GM23338 (cell line): ENCODE results near the gene MAP2K7. TPM values are rescaled to one million over a fixed set of nuclear protein-coding genes. Genes with fewer than 3 reads are reported as not detected.
A peak's percentile ranks its signal among the peaks of the same experiment; 100 is the strongest.

Experiments used
- ATAC-seq: fragments of 200-7000 bp; cut with Tn5 transposase; 3 replicates; pipeline ENCODE4 v1.9.1; 2020
- DNase-seq: peaks from one replicate; pipeline ENCODE4 v3.0.0-alpha.2; 2015; ENCODE audit warnings: low spot score
- H2AFZ ChIP-seq: fragments of 200-600 bp; sonication (generic); 2 replicates; pipeline ENCODE4 v1.8.0; 2016; ENCODE audit warnings: antibody characterized with exemption, mild to moderate bottlenecking, moderate library complexity
- H3F3A ChIP-seq: fragments of 200-600 bp; sonication (generic); replicated peaks from 2 replicates; pipeline ENCODE4 v1.8.0; 2017; ENCODE audit warnings: antibody characterized with exemption, mixed run types, low read depth
- H3K27ac ChIP-seq: fragments of 200-600 bp; sonication (generic); 2 replicates; pipeline ENCODE4 v1.6.1; 2016; ENCODE audit warnings: low read depth
- H3K27me3 ChIP-seq: fragments of 200-600 bp; sonication (generic); 2 replicates; pipeline ENCODE4 v1.8.0; 2016; ENCODE audit warnings: mild to moderate bottlenecking, mixed run types, moderate library complexity; ENCODE audit not compliant: insufficient read depth
- H3K36me3 ChIP-seq: fragments of 200-600 bp; sonication (generic); 2 replicates; pipeline ENCODE4 v1.8.0; 2016; ENCODE audit warnings: mild to moderate bottlenecking; ENCODE audit not compliant: insufficient read depth
- H3K4me1 ChIP-seq: fragments of 200-600 bp; sonication (generic); 2 replicates; pipeline ENCODE4 v1.8.0; 2016; ENCODE audit warnings: mild to moderate bottlenecking, moderate library complexity; ENCODE audit not compliant: insufficient read depth
- H3K4me2 ChIP-seq: fragments of 200-600 bp; sonication (generic); 2 replicates; pipeline ENCODE4 v1.7.1; 2017; ENCODE audit warnings: mixed run types
- H3K4me3 ChIP-seq: fragments of 200-600 bp; sonication (generic); 2 replicates; pipeline ENCODE4 v1.6.1; 2016; ENCODE audit warnings: mixed run types
- H3K79me2 ChIP-seq: fragments of 200-600 bp; sonication (generic); replicated peaks from 2 replicates; pipeline ENCODE4 v1.8.0; 2017; ENCODE audit warnings: mild to moderate bottlenecking; ENCODE audit not compliant: insufficient read depth
- H3K9me2 ChIP-seq: fragments of 200-600 bp; sonication (generic); 2 replicates; pipeline ENCODE4 v1.8.0; 2017; ENCODE audit not compliant: insufficient read depth
- H4K20me1 ChIP-seq: fragments of 200-600 bp; sonication (generic); replicated peaks from 2 replicates; pipeline ENCODE4 v1.8.0; 2017; ENCODE audit warnings: mild to moderate bottlenecking; ENCODE audit not compliant: insufficient read depth
- H3K27ac Mint-ChIP-seq: 2 replicates; pipeline ENCODE4 v1.8.0; 2020; ENCODE audit warnings: inconsistent platforms, mild to moderate bottlenecking, moderate library complexity, mixed read lengths
- H3K27me3 Mint-ChIP-seq: 3 replicates; pipeline ENCODE4 v1.8.0; 2022; ENCODE audit warnings: low read depth, mild to moderate bottlenecking, moderate library complexity, mixed read lengths, inconsistent platforms; ENCODE audit not compliant: insufficient read depth, poor library complexity
- H3K36me3 Mint-ChIP-seq: 3 replicates; pipeline ENCODE4 v1.8.0; 2021; ENCODE audit warnings: low read depth, mild to moderate bottlenecking, inconsistent platforms, moderate library complexity, mixed read lengths
- H3K4me1 Mint-ChIP-seq: 3 replicates; pipeline ENCODE4 v1.8.0; 2020; ENCODE audit warnings: mild to moderate bottlenecking, inconsistent platforms, mixed read lengths
- H3K4me3 Mint-ChIP-seq: 3 replicates; pipeline ENCODE4 v1.8.0; 2021; ENCODE audit warnings: moderate library complexity, mild to moderate bottlenecking, inconsistent platforms, mixed read lengths
- H3K9me3 Mint-ChIP-seq: 3 replicates; pipeline ENCODE4 v1.8.0; 2020; ENCODE audit warnings: moderate library complexity, mild to moderate bottlenecking, inconsistent platforms, mixed read lengths
- CTCF ChIP-seq, 2 experiments: fragments of 200-600 bp in 1 of 2; sonication (generic) in 1 of 2; conservative IDR thresholded peaks; 2 replicates each; pipeline versions ENCODE4 v1.5.1 to v1.6.1; 2016 to 2017; ENCODE audit warnings: antibody characterized with exemption in 2 of 2, low read depth in 2 of 2, mild to moderate bottlenecking in 2 of 2, moderate library complexity in 1 of 2
- ETS1 ChIP-seq: IDR thresholded peaks from 2 replicates; pipeline ENCODE4 v1.6.1; 2016; ENCODE audit warnings: antibody characterized with exemption
- EZH2 ChIP-seq: fragments of 200-600 bp; sonication (generic); IDR thresholded peaks from one replicate; pipeline ENCODE4 v1.8.0; 2017; ENCODE audit warnings: antibody characterized with exemption, mild to moderate bottlenecking, low read depth; ENCODE audit not compliant: unreplicated experiment
- EZH2phosphoT487 ChIP-seq: fragments of 200-600 bp; sonication (generic); IDR thresholded peaks from one replicate; pipeline ENCODE4 v1.8.1; 2018; ENCODE audit warnings: antibody characterized with exemption; ENCODE audit not compliant: unreplicated experiment
- JUNB ChIP-seq: IDR thresholded peaks from one replicate; pipeline ENCODE4 v1.6.1; 2016; ENCODE audit warnings: antibody characterized with exemption; ENCODE audit not compliant: unreplicated experiment
- NANOG ChIP-seq: IDR thresholded peaks from 2 replicates; pipeline ENCODE4 v1.6.1; 2016; ENCODE audit warnings: antibody characterized with exemption, borderline replicate concordance
- POLR2AphosphoS5 ChIP-seq: IDR thresholded peaks from 2 replicates; pipeline ENCODE4 v1.6.1; 2016; ENCODE audit warnings: antibody characterized with exemption, low read depth
- REST ChIP-seq: IDR thresholded peaks from one replicate; pipeline ENCODE4 v1.6.1; 2018; ENCODE audit warnings: antibody characterized with exemption; ENCODE audit not compliant: unreplicated experiment
- STAT1 ChIP-seq: IDR thresholded peaks from one replicate; pipeline ENCODE4 v1.6.1; 2016; ENCODE audit warnings: antibody characterized with exemption; ENCODE audit not compliant: unreplicated experiment
- ZNF114 ChIP-seq: fragments of 250-450 bp; sonication (Bioruptor Pico); IDR thresholded peaks from 2 replicates; pipeline ENCODE4 v1.5.0; 2020; ENCODE audit warnings: mild to moderate bottlenecking, moderate library complexity
- ZNF331 ChIP-seq: fragments of 250-450 bp; sonication (Bioruptor Pico); IDR thresholded peaks from 2 replicates; pipeline ENCODE4 v1.5.0; 2020; ENCODE audit warnings: low read depth, mild to moderate bottlenecking, moderate library complexity
- ZNF462 ChIP-seq: fragments of 250-450 bp; sonication (Bioruptor Pico); IDR thresholded peaks from 2 replicates; pipeline ENCODE4 v1.5.0; 2020; ENCODE audit warnings: mild to moderate bottlenecking, moderate library complexity
- polyA plus RNA-seq: library from polyadenylated mRNA; unstranded; fragments of >200 nt; fragmentation: Nextera tagmentation; extraction: Ambion mirVana; gene quantifications from 2 replicates; pipeline ENCODE4 v1.2.1, GENCODE V29; 2016
- total RNA-seq: library from RNA; depleted of rRNA; stranded (reverse); fragments of >200 nt; shearing (Covaris generic); gene quantifications from 2 replicates; pipeline ENCODE4 v1.2.3, GENCODE V29; 2014

Gene MAP2K7
- total and polyA plus RNA-seq, 2 experiments from 2014 or later, result 11.3 to 22.6 TPM

GRCh38 chr19:7856679-7857663 is 46.7 kb upstream of the MAP2K7 start:
- no peak overlapping the region; the same call in 2 of the 3 replicates for H3K4me3 Mint-ChIP-seq
- H3K27ac ChIP-seq, result no peak overlapping the region
- 0 out of 2 replicates have a peak, but pooled peaks cover 6% of the 10 kb centered on the region for H3F3A ChIP-seq
- H3K79me2 ChIP-seq, result no peaks in the 10 kb centered on the region
- no peak overlapping the region for H2AFZ ChIP-seq
- H3K36me3 Mint-ChIP-seq, result no peaks in the 10 kb centered on the region; the same call in 2 of the 3 replicates
- no peaks in the 10 kb centered on the region for H3K36me3 ChIP-seq
- peaks cover 31% of the 10 kb centered on the region for H3K27me3 Mint-ChIP-seq
- H3K4me1 Mint-ChIP-seq, result peaks cover 38% of the 10 kb centered on the region
- H3K27me3 ChIP-seq, result peaks cover 14% of the 10 kb centered on the region
- DNase-seq (peak; percentile 44), ATAC-seq (no peak)
- no peak overlapping the region for H3K27ac Mint-ChIP-seq
- no peaks in the 10 kb centered on the region for H4K20me1 ChIP-seq
- peaks cover 31% of the 10 kb centered on the region for H3K4me1 ChIP-seq
- peak overlapping the region; percentile 84 for H3K4me2 ChIP-seq
- no peaks in the 10 kb centered on the region for H3K9me2 ChIP-seq
- no peak for TF ChIP-seq EZH2
- TF ChIP-seq ZNF114, result no peak
- TF ChIP-seq NANOG, result no peak
- TF ChIP-seq CTCF (conservative IDR thresholded peaks at IDR 0.05; ENCODE audit: low read depth in 2 of 2), result no peak
- TF ChIP-seq POLR2AphosphoS5, result no peak
- no peak for TF ChIP-seq STAT1
- no peak for TF ChIP-seq ZNF462
- TF ChIP-seq ETS1, result no peak
- TF ChIP-seq REST, result no peak
- no peak for TF ChIP-seq JUNB
- TF ChIP-seq EZH2phosphoT487, result no peak
- no peak for TF ChIP-seq ZNF331
- peak overlapping the region; percentile 57; the same call in 1 of the 2 replicates for H3K4me3 ChIP-seq
- H3K9me3 Mint-ChIP-seq, result no peaks in the 10 kb centered on the region
